ENCODE measurements around the gene PLXDC2.

DNA sequence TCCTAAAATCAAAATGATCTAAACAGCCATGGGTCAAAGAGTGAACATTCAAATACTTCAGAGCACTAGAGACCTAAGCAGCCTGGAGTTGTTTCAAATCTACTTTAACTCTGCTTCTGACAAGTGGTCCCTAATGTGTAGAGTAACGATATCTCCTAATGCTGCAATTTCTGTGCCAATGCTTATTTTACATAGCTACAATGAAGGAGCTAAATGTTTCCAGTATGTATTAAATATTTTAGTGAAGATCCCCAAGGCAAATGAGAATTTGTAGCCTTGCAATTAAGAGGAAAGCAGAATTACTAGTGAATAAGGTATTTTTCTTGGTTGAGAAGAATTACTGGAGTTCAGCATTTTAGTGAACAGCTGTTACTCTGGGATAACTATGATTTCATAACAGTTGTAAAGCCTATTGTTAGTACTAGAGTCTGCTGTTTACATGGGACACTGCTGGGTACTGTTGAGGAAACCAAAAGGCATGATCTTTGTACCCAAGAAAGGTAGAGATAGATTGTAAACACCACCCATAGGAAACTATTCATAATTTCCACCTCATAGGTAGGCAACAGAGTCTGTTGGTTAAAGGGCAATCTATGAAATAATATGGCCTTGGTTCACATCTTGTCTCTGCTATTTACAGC, 271.9 kb downstream of the PLXDC2 start:
- TF ChIP-seq, protein P1, sequence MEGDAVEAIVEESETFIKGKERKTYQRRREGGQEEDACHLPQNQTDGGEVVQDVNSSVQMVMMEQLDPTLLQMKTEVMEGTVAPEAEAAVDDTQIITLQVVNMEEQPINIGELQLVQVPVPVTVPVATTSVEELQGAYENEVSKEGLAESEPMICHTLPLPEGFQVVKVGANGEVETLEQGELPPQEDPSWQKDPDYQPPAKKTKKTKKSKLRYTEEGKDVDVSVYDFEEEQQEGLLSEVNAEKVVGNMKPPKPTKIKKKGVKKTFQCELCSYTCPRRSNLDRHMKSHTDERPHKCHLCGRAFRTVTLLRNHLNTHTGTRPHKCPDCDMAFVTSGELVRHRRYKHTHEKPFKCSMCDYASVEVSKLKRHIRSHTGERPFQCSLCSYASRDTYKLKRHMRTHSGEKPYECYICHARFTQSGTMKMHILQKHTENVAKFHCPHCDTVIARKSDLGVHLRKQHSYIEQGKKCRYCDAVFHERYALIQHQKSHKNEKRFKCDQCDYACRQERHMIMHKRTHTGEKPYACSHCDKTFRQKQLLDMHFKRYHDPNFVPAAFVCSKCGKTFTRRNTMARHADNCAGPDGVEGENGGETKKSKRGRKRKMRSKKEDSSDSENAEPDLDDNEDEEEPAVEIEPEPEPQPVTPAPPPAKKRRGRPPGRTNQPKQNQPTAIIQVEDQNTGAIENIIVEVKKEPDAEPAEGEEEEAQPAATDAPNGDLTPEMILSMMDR (conservative IDR thresholded peaks at IDR 0.05 in 1 of 2, IDR thresholded peaks at IDR 0.05 in 1 of 2; ENCODE audit: low read depth in 1 of 2, low read length in 2 of 2): no peak
- TF ChIP-seq EZH2 (IDR thresholded peaks at IDR 0.05; ENCODE audit: low read length, missing control alignments): no peak
